ENCODE measurements around the gene HNF4A.

The HNF4A gene

DNA sequence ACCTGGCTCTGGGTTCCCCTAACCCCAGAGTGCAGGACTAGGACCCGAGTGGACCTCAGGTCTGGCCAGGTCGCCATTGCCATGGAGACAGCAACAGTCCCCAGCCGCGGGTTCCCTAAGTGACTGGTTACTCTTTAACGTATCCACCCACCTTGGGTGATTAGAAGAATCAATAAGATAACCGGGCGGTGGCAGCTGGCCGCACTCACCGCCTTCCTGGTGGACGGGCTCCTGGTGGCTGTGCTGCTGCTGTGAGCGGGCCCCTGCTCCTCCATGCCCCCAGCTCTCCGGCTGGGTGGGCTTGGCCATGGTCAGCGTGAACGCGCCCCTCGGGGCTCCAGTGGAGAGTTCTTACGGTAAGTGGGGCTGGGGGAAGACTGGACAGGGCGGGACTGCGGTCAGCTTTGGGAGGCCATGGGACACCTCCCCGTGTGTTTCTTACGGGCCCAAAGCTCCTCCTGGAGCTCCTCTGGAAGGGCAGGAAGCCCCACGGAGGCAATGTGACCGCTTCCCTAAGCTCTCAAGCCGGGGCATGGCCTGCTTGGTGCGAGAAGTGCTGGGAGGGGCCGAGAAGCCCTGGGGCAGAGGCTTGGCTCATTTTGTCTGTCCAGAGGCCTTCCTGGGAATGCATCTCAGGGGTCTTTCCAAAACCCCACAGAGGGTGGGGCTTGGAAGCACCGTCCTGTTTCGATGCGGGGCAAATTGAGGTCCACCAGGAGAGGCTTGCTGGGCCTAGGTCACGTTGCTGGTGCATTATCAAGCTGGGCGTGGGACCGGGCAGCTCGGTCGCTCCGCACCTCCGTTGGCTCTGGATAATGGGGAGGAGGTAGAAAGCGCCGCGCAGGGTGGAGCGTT is at the start of gene HNF4A:
Gene HNF4A, plus strand, starts transcription at position 202 of the 855 bp plus-strand sequence. Its CDS starts 106 bp downstream, at position 308.
- TF ChIP-seq, protein P1, sequence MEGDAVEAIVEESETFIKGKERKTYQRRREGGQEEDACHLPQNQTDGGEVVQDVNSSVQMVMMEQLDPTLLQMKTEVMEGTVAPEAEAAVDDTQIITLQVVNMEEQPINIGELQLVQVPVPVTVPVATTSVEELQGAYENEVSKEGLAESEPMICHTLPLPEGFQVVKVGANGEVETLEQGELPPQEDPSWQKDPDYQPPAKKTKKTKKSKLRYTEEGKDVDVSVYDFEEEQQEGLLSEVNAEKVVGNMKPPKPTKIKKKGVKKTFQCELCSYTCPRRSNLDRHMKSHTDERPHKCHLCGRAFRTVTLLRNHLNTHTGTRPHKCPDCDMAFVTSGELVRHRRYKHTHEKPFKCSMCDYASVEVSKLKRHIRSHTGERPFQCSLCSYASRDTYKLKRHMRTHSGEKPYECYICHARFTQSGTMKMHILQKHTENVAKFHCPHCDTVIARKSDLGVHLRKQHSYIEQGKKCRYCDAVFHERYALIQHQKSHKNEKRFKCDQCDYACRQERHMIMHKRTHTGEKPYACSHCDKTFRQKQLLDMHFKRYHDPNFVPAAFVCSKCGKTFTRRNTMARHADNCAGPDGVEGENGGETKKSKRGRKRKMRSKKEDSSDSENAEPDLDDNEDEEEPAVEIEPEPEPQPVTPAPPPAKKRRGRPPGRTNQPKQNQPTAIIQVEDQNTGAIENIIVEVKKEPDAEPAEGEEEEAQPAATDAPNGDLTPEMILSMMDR (IDR thresholded peaks at IDR 0.05; ENCODE audit: borderline replicate concordance, insufficient read depth, low read depth, low read length): no peak
- no peak within 1 kb of the TSS for H3K4me3 ChIP-seq (ENCODE audit: low read depth, low read length)

DNA sequence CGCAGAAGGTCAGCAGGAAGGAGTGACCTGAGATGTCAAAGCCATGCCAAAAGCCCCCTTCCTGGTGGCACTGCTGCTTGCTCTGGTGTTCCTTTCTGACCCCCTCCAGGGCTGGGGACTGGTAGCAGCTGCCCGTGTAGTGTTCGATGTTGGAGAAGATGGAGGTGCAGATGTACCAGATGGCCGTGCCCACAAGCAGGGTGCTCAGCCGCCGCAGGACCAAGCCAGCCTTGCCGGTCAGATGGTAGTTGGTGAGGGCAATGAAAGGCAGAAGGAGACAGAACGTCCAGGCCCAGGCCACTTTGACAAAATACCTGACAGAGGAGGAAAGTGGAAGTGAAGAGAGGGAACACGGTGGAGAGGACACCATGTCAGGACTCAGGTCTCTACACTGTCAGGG is 48.6 kb upstream of the HNF4A start:
- H3K4me3 ChIP-seq (ENCODE audit: low read depth, low read length): no peak overlapping the region

GRCh38 chr20:44309763-44310663 is 45.5 kb upstream of the HNF4A start:
- H3K4me3 ChIP-seq (ENCODE audit: low read depth, low read length): peak overlapping the region; percentile 67
- TF ChIP-seq, protein P1 (IDR thresholded peaks at IDR 0.05; ENCODE audit: borderline replicate concordance, insufficient read depth, low read depth, low read length): no peak

More for the DNA sequence above, 48.6 kb upstream of the HNF4A start:
- TF ChIP-seq, protein P1 (IDR thresholded peaks at IDR 0.05; ENCODE audit: borderline replicate concordance, insufficient read depth, low read depth, low read length): no peak

DNA sequence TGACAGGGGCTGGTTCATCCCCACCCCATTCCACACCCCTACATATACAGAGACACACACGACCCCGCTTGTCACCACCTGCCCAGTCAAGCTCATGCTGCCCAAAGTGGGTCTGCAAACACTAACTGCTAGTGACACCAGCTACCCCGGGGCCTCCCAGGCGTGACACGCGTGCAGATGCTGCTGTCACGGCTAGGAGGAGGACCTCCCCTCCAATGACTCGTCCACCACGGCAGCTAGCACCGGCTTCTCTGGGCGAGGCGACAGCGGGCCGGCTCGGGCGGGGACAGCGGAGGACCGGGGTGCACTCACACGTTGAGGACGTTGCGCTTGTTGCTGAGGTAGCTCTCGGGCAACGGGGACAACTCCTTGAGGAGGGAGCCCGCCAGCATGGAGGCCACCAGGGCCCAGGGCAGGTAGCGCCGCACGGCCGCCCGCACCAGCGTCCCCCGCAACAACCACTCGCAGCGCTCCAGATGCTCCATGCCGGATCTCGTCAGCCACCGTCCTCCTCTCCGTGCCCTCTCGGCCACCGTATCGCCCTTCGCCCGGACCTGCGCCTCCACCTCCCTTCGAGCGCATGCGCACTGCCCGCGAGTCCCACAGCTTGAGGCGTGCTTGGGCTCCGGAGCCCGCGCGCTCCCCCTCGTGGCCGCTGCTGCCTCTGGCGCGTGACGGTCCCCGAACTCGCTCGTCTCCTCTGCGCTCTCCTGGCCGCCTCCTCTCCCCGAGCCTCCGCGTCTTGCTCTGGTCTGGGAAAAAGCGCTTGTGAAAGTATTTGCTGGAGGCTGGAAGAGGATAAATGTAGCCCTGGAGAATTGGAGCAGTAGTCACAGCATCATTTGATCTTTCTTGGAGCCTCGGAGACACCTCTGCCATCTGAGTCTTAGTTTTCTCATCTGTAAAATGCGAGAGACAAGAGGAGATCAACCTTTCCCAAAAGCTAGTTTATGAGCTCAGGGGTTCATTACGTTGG is 44.5 kb upstream of the HNF4A start, which contains the start of gene FITM2:
Gene FITM2, minus strand, starts transcription at position 539 of the 976 bp plus-strand sequence. Its CDS starts 54 bp downstream, at position 485.
- TF ChIP-seq, protein P1 (IDR thresholded peaks at IDR 0.05; ENCODE audit: borderline replicate concordance, insufficient read depth, low read depth, low read length): peak; percentile 98

DNA sequence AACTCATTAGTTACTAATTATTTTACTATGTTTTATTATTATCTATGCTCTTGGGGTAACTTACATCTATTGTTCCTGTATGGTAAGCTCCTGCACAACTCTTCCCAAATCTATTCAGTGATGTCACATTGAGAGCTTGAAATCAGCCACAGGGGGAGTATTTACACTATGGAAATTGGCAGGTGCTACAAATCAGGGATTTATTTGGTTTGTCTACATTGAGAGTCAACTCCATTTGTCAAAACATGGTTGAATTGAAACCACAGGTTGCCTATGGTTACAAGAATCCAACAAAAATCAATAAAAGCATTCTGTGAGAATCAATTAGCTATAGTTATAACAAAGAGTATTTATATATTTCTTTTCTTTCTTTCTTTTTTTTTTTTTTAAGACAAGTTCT is 40.6 kb upstream of the HNF4A start:
- no peak overlapping the region for H3K4me3 ChIP-seq (ENCODE audit: low read depth, low read length)
- TF ChIP-seq, protein P1 (IDR thresholded peaks at IDR 0.05; ENCODE audit: borderline replicate concordance, insufficient read depth, low read depth, low read length): no peak

More for the DNA sequence above, 44.5 kb upstream of the HNF4A start, which contains the start of gene FITM2:
- peak within 1 kb of the TSS; percentile 67 for H3K4me3 ChIP-seq (ENCODE audit: low read depth, low read length)

- TF ChIP-seq, protein P1 (IDR thresholded peaks at IDR 0.05; ENCODE audit: borderline replicate concordance, insufficient read depth, low read depth, low read length): no peak
- H3K4me3 ChIP-seq (ENCODE audit: low read depth, low read length): no peak overlapping the region
Observed at GRCh38 chr20:44319839-44320422, 35.6 kb upstream of the HNF4A start.

Data from GM12875 (cell line).